ENCODE measurements around the gene PLCD1. TPM values are rescaled to one million over a fixed set of nuclear protein-coding genes. Genes with fewer than 3 reads are reported as not detected.
"Not testable (repeated sequence)": the region's sequence is repeated elsewhere in the genome, so short reads cannot be mapped to it uniquely, and the experiment has no call there.

The PLCD1 gene
- 10.8 TPM for polyA plus RNA-seq (ENCODE audit: insufficient read length)

GRCh38 chr3:38029400-38030125 is at the start of gene PLCD1:
Gene PLCD1 (minus strand): TSS chr3:38029642. CDS start chr3:38029539, 103 bp downstream.
- DNase-seq (ENCODE audit: low read depth) = peak; percentile 49

- DNase-seq (ENCODE audit: low read depth) = not testable (repeated sequence)
Measured at GRCh38 chr3:38077073-38077472, 47.6 kb upstream of the PLCD1 start.

DNA sequence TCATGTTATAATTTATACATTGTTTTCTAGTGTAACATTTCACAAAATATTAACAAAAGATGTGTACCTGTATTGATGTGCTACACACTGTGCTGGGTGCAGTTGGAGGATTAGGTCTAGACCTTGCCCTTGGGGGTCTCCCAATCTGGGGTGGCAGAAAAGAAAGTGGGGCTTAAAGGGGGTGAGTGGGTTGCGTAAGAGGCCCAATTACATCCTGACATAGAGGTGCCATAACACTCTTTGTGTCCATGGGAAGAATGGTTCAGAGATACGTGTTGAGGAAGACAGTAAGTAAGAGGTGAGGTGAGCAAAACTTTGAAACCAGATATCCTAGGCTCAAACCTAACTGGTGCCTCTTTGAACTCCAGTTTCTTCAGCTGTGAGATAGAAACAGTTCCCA is 40.6 kb upstream of the PLCD1 start:
- DNase-seq (ENCODE audit: low read depth) = no peak

GRCh38 chr3:38067508-38068233 is 38.2 kb upstream of the PLCD1 start:
- no peak for DNase-seq (ENCODE audit: low read depth)

DNA sequence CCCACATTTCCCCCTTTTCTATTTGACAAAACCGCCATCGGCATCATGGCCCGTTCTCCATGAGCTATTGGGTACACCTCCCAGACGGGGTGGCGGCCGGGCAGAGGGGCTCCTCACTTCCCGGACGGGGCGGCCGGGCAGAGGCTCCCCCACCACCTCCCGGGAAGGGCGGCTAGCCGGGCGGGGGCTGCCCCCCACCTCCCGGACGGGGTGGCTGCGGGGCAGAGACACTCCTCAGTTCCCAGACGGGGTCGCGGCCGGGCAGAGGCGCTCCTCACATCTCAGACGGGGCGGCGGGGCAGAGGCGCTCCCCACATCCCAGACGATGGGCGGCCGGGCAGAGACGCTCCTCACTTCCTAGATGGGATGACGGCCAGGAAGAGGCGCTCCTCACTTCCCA is 35.0 kb upstream of the PLCD1 start:
- not testable (repeated sequence) for DNase-seq (ENCODE audit: low read depth)

DNA sequence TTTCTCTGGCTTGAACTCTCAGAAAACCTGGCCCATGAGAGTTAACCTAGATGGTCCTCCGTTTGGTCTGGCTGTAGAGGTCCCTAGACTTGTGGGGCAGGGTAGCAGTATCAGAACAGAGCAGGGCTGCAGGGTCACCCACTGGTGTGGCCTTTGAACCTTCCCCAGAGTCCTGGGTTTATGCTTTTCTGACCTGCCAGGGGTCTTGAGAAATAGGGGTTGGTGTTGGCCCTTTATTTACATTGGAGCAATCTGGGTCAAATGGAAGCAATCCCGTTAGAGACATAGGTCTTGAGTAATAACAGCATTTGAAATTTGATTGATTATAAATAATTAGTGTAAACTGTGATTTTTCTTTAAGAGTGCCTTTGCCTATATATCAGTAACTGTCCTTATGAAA is 33.4 kb upstream of the PLCD1 start:
- no peak for DNase-seq (ENCODE audit: low read depth)

GRCh38 chr3:38059591-38059990 is 30.1 kb upstream of the PLCD1 start:
- DNase-seq (ENCODE audit: low read depth) = no peak

DNA sequence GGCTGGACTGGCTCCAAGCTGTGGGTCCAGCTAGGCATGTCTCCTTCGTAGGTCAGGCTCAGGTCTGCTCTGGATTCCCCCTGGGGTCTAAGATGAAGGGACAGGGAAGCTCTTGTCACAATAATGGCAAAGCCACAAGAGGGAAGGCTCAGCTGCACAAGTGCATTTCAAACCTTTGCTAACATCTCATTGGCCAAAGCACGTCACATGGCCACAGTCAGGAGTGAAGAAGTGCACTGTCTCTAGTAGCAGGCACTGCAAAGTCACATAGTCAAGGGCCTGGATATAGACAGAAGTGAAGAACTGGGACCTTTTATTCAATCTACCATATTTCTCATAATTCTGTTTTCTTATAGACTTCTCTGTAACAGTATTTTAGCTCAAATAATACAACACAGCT is 29.7 kb upstream of the PLCD1 start:
- no peak for DNase-seq (ENCODE audit: low read depth)

DNA sequence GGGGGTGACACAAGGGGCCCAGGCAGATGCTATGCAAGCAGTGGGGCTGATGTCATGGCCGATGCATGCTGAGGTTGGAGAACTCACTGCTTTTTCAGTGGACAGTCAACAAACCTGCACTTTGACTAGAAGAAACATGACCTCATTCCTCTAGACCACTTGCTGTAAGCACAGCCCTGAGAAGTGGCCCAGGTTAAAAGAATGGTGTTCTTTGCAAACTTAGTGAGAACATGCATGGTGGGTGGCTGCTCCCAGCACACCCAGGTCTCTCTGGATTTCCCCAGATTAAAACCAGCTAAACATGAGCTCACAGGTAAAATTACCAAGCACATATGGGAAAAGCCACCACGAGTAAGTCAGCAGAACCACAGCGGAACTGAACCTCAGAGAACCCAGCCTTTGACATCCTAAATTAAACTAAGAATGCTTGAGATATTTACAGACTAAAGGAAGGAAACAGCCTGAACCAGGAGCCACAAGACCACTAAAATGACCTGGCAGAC is 25.1 kb upstream of the PLCD1 start:
- DNase-seq (ENCODE audit: low read depth) = no peak

GRCh38 chr3:38053813-38054498 is 24.5 kb upstream of the PLCD1 start:
- not testable (repeated sequence) for DNase-seq (ENCODE audit: low read depth)

DNA sequence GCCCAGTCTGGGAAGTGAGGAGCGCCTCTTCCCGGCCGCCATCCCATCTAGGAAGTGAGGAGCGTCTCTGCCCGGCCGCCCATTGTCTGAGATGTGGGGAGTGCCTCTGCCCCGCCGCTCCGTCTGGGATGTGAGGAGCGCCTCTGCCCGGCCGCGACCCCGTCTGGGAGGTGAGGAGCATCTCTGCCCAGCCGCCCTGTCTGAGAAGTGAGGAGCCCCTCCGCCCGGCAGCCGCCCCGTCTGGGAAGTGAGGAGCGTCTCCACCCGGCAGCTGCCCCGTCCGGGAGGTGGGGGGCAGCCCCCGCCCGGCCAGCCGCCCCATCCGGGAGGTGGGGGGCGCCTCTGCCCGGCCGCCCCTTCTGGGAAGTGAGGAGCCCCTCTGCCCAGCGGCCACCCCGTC is 23.8 kb upstream of the PLCD1 start:
- DNase-seq (ENCODE audit: low read depth) = not testable (repeated sequence)

GRCh38 chr3:38051131-38051530 is 21.7 kb upstream of the PLCD1 start:
- no peak for DNase-seq (ENCODE audit: low read depth)

GRCh38 chr3:38049358-38050126 is 20.1 kb upstream of the PLCD1 start:
- DNase-seq (ENCODE audit: low read depth) = no peak

GRCh38 chr3:38047896-38048295 is 18.5 kb upstream of the PLCD1 start:
- DNase-seq (ENCODE audit: low read depth) = no peak

DNA sequence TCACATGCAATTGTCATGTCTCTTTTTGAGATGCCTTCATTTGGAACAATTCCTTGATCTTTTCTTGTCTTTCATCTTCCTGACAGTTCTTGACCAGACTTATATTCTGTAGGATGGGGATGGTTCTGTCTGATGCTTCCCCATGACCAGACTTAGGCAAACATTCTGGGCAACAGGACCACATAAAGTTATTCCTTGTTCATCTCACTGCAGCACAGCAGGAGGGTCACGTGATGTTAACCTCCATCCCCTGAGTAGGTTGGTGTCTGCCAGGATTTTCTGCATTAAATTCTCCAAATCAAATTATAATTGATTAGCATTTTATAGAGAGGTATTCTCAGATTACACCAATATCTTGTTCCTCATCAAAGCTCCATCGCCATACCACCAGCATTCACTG is 17.4 kb upstream of the PLCD1 start:
- no peak for DNase-seq (ENCODE audit: low read depth)

- DNase-seq (ENCODE audit: low read depth) = no peak
Measured at GRCh38 chr3:38046027-38046426, 16.6 kb upstream of the PLCD1 start.

DNA sequence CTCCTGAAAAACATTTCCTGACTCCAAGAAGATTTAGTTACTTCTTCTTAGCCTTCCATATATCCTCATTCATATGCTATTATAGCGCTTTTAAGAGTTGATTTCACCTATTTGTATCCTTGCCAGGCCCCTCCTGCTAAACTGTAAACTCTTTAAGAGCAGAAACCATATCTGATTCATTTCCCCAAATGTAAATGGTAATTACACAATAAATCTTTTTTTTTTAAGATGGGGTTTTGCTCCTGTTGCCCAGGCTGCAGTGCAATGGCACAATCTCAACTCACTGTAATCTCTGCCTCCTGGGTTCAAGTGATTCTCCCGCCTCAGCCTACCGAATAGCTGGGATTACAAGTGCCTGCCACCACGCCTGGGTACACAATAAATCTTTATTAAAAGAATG is 14.0 kb upstream of the PLCD1 start:
- DNase-seq (ENCODE audit: low read depth) = no peak

GRCh38 chr3:38040401-38040800 is 11.0 kb upstream of the PLCD1 start:
- DNase-seq (ENCODE audit: low read depth) = no peak

DNA sequence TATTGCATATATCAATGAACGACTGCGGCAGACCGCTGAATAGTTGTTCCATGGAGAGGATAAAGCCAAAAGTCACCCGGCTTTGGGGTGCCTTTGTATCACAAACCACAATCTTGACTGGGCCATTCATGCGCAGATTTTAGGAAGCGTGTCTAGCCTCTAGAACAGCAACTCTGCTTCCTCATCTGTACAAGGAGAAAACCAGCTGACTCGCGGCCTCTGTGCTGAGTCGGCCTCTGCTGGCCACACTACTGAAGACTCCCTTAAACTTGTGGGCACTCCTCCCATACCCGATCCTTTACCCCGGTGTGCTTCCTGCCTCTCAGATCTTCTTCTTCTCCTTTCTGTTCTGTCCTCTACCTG is 10.4 kb upstream of the PLCD1 start:
- no peak for DNase-seq (ENCODE audit: low read depth)

GRCh38 chr3:38039101-38039898 is 9.9 kb upstream of the PLCD1 start, which contains the start of gene DLEC1:
Gene DLEC1 (plus strand): TSS chr3:38039208. CDS start chr3:38039226, 18 bp downstream.
- DNase-seq (ENCODE audit: low read depth) = no peak

DNA sequence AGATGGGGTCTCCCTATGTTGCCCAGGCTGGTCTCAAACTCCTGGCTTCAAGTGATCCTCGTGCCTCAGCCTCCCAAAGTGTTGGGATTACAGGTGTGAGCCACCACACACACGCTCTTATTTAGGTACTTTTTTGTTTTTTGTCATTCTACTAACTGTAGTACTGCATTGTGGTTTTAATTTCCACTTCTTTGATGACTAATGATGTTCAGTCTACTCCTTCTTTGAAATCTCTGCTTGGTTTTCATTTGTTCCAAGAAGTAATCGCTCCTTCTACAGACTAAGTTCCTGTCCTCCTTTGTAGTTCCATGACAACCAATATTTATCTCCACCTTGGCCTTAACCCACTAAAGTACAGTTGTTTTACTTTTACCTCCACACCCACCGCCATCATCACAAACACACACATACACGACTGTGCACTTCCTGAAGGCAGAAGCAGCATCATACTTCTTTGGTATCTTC is 9.0 kb upstream of the PLCD1 start:
- DNase-seq (ENCODE audit: low read depth) = no peak

All from forelimb muscle (tissue), 1 donor.